ENCODE results near the gene CLCN5. TPM values are rescaled to one million over a fixed set of nuclear protein-coding genes. Genes with fewer than 3 reads are reported as not detected.

Gene CLCN5
- total and polyA plus RNA-seq, 2 of the 13 experiments (the other 11 are each of a cell fraction or from before 2014, with no cell fraction given), result 7.8 to 27.3 TPM

- TF ChIP-seq AFF4 (CRISPR knock-in tag; IDR thresholded peaks at IDR 0.05), result no peak
- no peak for TF ChIP-seq CENPT (CRISPR knock-in tag; IDR thresholded peaks at IDR 0.05; ENCODE audit: low read depth)
- TF ChIP-seq ZNF557 (CRISPR knock-in tag; IDR thresholded peaks at IDR 0.05), result no peak
- no peak for TF ChIP-seq IKZF1 (IDR thresholded peaks at IDR 0.05)
- TF ChIP-seq ZIK1 (CRISPR knock-in tag; IDR thresholded peaks at IDR 0.05; ENCODE audit: borderline replicate concordance, low read depth), result no peak
- TF ChIP-seq FOXP1 (IDR thresholded peaks at IDR 0.05), result peak; percentile 51; the same call in 1 of the 2 replicates
- peak; percentile 78 for TF ChIP-seq FOXP1 (CRISPR knock-in tag; IDR thresholded peaks at IDR 0.05)
- TF ChIP-seq GMEB2 (CRISPR knock-in tag; IDR thresholded peaks at IDR 0.05; ENCODE audit: low read depth), result no peak
- no peak for TF ChIP-seq MIER2 (CRISPR knock-in tag; IDR thresholded peaks at IDR 0.05)
- no peak for TF ChIP-seq NAIF1 (CRISPR knock-in tag; IDR thresholded peaks at IDR 0.05; ENCODE audit: borderline replicate concordance)
- TF ChIP-seq ISL2 (CRISPR knock-in tag; IDR thresholded peaks at IDR 0.05), result peak; percentile 86
- peak; percentile 74 for TF ChIP-seq PATZ1 (CRISPR knock-in tag; IDR thresholded peaks at IDR 0.05)
- TF ChIP-seq HNF1A (IDR thresholded peaks at IDR 0.05; ENCODE audit: low read depth), result peak; percentile 82
- TF ChIP-seq HNF1A (CRISPR knock-in tag; IDR thresholded peaks at IDR 0.05; ENCODE audit: borderline replicate concordance), result peak; percentile 70; the same call in 1 of the 2 replicates
Observed at GRCh38 chrX:49877397-49878101, 44.8 kb upstream of the CLCN5 start (continued).
